ENCODE results near the gene WWC2.
"Not testable (repeated sequence)": the region's sequence is repeated elsewhere in the genome, so short reads cannot be mapped to it uniquely, and the experiment has no call there.

WWC2 gene

DNA sequence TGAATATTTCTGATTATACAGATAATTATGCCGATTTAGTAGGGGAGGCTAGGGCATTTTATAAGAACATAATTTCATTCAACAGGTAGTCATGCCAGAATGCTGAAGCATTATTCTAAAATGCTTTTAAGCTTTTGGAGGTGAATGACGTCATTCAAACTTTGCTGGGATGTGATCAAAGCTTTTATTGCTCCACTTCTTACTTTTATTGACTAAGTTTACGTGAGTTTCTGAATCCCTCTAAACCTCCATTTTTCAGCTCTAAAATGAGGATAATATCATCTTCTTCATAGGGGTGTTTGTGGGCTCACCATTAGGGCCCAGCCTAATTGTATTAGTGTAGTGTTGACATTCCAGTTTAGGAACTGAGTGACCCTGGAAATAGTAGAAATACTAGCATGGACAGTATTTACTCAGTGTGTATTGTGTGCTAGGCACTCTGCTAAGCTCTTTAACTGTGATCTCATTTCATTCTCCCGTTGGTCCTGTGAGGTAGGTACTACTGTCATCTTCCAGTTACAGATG is 3.0 kb downstream of the WWC2 start:
- DNase-seq = no peak

GRCh38 chr4:183105092-183105491 is 6.0 kb downstream of the WWC2 start:
- DNase-seq = no peak

GRCh38 chr4:183106839-183107238 is 7.8 kb downstream of the WWC2 start:
- DNase-seq = no peak

GRCh38 chr4:183107891-183108459 is 8.9 kb downstream of the WWC2 start:
- DNase-seq = no peak

- no peak for DNase-seq
These were observed 11.2 kb downstream of the WWC2 start for GRCh38 chr4:183110244-183110643.

DNA sequence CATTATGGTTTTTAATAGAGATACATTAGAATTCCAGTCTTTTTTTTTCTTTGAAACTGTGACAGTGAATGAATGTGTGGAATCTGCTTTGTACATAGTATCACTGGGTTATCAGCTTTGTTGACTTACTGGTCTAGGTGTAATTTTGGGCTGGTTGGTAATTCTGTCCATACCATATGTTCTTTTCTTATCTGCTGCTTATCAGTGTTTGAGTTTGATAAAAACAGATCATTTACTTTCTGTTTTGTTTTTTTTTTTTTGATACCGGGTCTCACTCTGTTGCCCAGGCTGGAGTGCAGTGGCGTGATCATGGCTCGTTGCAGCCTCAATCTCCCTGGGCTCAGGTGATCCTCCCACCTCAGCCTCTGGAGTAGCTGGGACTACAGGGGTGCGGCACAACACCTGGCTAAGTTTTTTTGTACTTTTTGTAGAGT is 12.4 kb downstream of the WWC2 start:
- DNase-seq = no peak

- DNase-seq = no peak
These were observed 19.1 kb downstream of the WWC2 start for GRCh38 chr4:183118141-183118540.

- DNase-seq = no peak
These were observed 19.5 kb downstream of the WWC2 start for GRCh38 chr4:183118585-183118984.

DNA sequence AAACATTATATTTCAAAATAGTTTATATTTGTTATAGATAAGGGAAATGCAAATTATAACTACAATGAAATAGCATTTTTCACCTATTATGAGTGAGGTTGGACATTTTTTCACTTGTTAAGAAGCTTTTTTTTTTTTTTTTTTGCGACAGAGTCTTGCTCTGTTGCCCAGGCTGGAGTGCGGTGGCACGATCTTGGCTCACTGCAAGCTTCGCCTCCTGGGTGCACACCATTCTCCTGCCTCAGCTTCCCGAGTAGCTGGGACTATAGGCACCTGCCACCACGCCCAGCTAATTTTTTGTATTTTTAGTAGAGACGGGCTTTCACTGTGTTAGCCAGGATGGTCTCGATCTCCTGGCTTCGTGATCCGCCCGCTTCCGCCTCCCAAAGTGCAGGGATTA is 22.6 kb downstream of the WWC2 start:
- DNase-seq = not testable (repeated sequence)

DNA sequence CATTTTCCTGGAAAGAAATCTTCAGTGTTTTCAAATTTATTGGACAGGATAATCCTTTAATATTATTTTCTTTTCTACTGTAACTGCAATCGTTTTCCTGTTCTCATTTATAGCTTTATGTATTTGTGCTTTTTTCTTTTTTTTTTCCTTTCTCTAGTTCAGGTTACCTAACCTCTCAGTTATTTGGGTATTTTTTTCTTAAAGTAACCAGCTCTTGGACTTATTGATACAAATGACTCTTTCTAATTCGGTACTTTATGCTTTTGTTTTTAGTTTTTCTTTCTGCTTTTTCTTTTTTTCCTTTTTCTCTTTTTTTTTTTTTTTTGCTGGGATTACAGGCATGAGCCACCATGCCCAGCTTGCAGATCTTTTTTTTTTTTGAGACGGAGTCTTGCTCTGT is 25.2 kb downstream of the WWC2 start:
- DNase-seq = no peak

DNA sequence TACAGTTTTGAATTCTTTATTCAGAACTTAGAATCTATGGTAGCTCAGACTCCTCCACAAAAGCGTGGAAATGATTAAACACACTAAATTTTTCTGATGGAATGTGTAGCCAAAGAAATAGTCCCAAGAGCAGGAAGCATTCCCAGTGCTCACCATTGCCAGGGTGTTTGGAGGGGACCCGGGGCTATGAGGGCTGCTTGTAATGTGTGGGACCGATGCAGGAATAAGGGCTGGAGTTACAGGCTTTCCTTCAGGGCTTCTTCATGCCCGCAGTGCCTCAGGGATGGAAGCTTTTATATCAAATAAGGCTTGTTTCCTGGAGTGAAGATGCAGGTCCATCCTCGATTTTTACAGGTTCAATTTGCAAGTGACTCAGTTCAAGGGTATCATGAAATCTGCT is 25.8 kb downstream of the WWC2 start:
- DNase-seq = no peak

DNA sequence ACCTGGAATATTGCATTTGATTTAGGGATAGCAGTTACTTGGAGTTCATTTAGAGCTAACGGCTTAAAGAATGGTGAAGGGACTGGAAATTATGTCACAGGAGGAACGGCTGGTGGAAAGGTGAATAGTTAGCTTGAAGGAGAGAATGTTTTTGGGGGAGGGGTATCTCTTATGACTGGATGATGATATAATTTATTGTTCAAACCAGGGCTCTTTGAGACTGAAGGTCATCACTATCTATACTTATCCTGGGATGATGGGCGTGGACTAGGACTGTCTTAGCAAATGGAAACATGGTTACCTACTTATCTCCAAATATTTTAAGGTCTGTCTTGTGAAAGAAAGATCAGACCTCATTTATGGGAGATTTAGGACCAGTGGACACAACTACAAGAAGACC is 30.1 kb downstream of the WWC2 start:
- DNase-seq = no peak

GRCh38 chr4:183129675-183130074 is 30.6 kb downstream of the WWC2 start:
- no peak for DNase-seq

GRCh38 chr4:183130328-183131155 is 31.5 kb downstream of the WWC2 start:
- DNase-seq = no peak

DNA sequence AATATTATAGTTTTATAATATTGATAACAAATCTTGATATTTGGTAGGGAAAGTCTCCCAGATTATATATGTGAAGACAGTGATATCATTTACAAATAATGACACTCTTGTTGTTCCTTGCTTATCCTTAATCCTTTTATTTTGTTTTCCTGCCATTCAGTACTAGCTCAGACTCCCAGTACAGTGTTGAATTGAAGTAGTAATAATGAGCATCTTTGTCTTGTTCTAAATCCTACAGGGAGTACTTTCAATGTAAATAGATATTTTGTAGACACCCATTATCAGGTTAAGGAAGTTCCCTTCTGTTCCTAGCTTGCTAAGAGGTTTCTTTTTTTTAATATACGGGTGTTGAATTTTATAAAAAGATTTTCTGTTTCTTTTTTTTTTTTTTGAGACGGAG is 33.0 kb downstream of the WWC2 start:
- no peak for DNase-seq

GRCh38 chr4:183132865-183133264 is 33.8 kb downstream of the WWC2 start:
- DNase-seq = no peak

DNA sequence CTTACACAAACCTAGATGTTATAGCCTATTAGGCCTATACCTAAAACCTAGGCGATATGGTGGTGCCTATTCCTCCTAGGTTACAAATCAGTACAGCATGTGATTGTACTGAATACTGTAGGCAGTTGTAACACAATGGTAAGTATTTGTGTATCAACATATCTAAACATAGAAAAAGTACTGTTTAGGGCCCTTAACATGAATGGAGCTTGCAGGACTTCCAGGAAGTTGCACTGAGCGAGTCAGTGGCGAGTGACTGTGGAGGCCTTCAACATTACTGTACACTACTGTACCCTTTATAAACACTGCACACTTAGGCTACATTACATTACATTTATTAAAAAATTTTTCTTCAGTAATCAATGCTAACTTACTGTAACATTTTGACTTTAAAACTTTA is 37.8 kb downstream of the WWC2 start:
- DNase-seq = no peak

DNA sequence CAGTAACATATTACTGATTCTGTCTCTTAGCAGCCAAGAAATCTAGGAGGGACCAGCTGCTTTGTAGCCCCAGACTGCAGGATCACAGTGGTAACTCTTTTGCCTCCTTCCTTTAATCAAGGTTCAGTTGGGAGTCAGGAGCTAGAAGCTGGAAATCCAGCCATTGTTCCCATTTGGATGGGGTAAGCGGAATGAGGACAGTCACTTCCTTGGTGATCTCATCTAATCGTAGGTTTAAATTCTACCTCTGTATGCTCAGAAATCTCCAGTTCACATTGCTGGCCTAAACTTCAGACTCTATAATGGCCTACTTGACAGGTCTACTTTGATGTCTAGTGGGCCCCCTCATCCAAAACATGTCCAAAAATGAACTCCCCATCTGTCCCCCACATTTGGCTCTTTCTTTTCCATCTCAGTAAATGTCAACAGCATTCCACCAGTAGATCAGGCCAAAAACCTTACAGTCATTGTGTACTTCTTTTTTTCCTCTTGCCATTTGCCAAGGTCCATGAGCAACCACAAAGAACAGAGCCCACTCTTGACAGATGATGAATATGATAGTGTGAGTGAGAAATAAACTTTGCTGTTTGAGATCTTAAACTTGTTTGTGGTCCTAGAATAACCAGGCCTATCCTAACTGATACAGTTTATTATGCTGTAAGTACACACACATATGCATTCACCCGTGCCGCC is 40.1 kb downstream of the WWC2 start:
- no peak for DNase-seq

- DNase-seq = no peak
These were observed 41.0 kb downstream of the WWC2 start for GRCh38 chr4:183139972-183140570.

DNA sequence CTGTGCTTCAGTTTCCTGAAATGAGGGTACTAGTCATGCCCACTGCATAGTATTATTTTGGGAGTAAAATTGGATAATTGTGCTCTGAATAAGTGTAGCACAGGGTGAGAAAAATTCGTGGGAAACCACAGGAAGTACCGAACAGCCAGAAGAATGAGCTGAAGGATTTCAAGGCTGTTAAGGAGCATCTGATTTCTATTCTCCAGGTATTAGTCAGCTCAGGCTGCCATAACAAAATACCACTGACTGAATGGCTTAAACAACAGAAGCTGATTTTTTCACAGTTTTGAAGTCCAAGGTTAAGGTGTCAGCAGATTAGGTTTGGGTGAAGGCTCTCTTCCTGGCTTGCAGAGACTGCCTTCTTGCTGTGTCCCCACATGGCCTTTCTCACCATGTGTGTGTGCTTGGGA is 41.9 kb downstream of the WWC2 start:
- no peak for DNase-seq

DNA sequence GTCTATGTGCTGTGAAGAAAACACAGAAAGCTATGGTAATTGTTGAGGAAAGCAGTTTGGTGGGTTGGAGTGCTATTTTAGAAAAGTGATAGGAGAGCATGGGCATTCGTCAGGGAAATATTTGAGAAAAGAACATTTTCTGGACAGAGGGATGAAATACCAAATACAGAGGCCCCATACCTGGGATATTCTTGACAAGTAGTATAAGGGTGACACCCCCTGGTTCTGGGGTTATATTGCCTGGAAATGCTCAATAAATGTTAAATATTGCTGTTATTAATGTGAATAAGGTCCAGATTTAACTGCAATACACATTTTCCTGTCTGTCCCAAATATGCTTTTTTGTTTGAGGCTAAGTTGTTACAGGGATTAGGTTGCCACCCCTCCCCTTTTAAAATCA is 42.9 kb downstream of the WWC2 start:
- DNase-seq = no peak

DNA sequence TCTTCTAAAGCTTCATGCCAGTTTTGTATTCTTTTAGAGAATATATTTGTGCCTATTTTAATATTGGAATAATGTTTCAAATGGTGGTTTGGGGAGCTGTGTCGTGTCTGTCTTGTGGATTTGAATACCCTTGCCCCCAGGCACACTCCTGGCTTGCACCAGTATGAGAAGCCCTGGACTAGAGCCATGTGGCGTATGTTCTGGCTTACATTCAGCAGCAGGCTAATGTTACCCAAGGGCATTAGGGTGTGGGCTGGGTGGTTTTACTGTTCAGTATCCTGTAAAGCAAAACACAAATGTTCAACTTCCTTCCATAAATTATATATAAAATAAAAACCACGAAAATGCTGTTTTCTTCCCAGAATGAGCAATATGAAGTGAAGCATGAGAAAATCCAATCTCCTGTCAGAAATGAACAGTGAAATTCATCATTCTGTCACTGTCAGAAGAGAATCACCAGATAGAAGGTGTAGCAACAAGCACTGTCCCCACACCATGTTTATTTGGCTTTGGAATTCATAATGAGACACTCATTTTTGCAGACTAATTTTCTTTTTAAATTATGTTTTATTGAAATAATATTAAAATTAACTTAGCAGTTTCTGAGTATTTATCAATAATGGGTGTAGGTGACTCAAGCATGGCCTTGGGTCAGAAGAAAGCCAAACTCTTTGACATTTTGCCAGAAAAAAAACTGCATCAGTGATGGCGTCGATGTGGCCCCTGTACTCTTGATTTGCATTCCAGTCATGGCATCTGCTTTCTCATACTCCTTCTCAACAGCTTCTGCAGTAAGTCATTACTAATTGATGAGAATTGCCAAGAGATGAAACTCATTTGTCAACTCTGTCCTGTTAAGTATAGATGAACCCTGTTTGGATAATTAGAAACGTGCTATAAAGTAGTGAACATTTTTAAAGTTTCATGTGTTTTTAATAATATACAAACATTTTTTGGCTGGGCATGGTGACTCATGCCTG is 43.8 kb downstream of the WWC2 start:
- DNase-seq = no peak

Data from bone marrow (tissue), 2 donors.